Coronary artery (tissue), 2 donors: ENCODE measurements around the gene RPS6KA5.
"Not testable (repeated sequence)": the region's sequence is repeated elsewhere in the genome, so short reads cannot be mapped to it uniquely, and the experiment has no call there.

ENCODE experiments used
- DNase-seq: peaks from one replicate; pipeline ENCODE4 v3.0.0-alpha.2; 2017; ENCODE audit warnings: low spot score
- H3K27ac ChIP-seq, 2 donors: fragments of 200-600 bp; sonication (generic); one replicate each; pipeline ENCODE4 v1.5.1; 2016 to 2019
- H3K4me3 ChIP-seq: fragments of 200-600 bp; sonication (generic); 2 replicates; pipeline ENCODE4 v1.5.1; 2016; ENCODE audit warnings: mild to moderate bottlenecking, moderate library complexity
- CTCF ChIP-seq: fragments of 200-600 bp; sonication (generic); IDR thresholded peaks from one replicate; pipeline ENCODE4 v1.5.1; 2019; ENCODE audit warnings: antibody characterized with exemption

The RPS6KA5 gene

GRCh38 chr14:91029456-91030217, 30.8 kb downstream of the RPS6KA5 start:
- DNase-seq: no peak
- Histone ChIP-seq H3K4me3 (no peak overlapping the region), H3K27ac (no peak overlapping the region)
- TF ChIP-seq CTCF: no peak

- no peak for DNase-seq
- H3K4me3 ChIP-seq: no peak overlapping the region
- H3K27ac ChIP-seq: no peak overlapping the region
- no peak for TF ChIP-seq CTCF
Observed at GRCh38 chr14:91027561-91027960, 32.9 kb downstream of the RPS6KA5 start.

GRCh38 chr14:91022622-91023028, 37.8 kb downstream of the RPS6KA5 start:
- not testable (repeated sequence) for DNase-seq

GRCh38 chr14:91021991-91022621, 38.3 kb downstream of the RPS6KA5 start:
- Histone ChIP-seq H3K27ac (no peak overlapping the region), H3K4me3 (peak overlapping the region; percentile 54)
- DNase-seq: no peak
- TF ChIP-seq CTCF: no peak

More at GRCh38 chr14:91022622-91023028, 37.8 kb downstream of the RPS6KA5 start:
- peak overlapping the region; percentile 54 for H3K4me3 ChIP-seq
- not testable (repeated sequence) for H3K27ac ChIP-seq

- no peak for TF ChIP-seq CTCF
- DNase-seq: no peak
- Histone ChIP-seq H3K4me3 (no peak overlapping the region), H3K27ac (no peak overlapping the region)
Observed at GRCh38 chr14:91021115-91021514, 39.3 kb downstream of the RPS6KA5 start.

GRCh38 chr14:91019673-91020072, 40.8 kb downstream of the RPS6KA5 start:
- DNase-seq: no peak
- Histone ChIP-seq H3K4me3 (no peak overlapping the region), H3K27ac (no peak overlapping the region)
- no peak for TF ChIP-seq CTCF

GRCh38 chr14:91018481-91018880, 42.0 kb downstream of the RPS6KA5 start:
- TF ChIP-seq CTCF: no peak
- DNase-seq: no peak
- Histone ChIP-seq H3K27ac (no peak overlapping the region), H3K4me3 (no peak overlapping the region)
